WTC11 (cell line): ENCODE measurements around the gene LMBRD1. TPM values are rescaled to one million over a fixed set of nuclear protein-coding genes. Genes with fewer than 3 reads are reported as not detected.

Source experiments
- ATAC-seq: fragments of 200-7000 bp; cut with Tn5 transposase; 2 replicates; pipeline ENCODE4 v1.10.0; 2021; ENCODE audit warnings: mild to moderate bottlenecking, moderate library complexity
- CTCF ChIA-PET: fragments of 300-600 bp; sonication (Branson Sonifier 250); formaldehyde crosslinking; loops from one replicate; lab custom pipeline; 2021; ENCODE audit warnings: antibody characterized with exemption; lab: Charles Lee
- POLR2A ChIA-PET: fragments of 350-600 bp; sonication (Branson Sonifier 250); formaldehyde crosslinking; loops from one replicate; lab custom pipeline; 2021; ENCODE audit warnings: antibody characterized with exemption; lab: Charles Lee
- DNase-seq: peaks from one replicate; pipeline ENCODE4 v3.0.0; 2021; ENCODE audit warnings: low spot score
- H3K27ac Mint-ChIP-seq: 2 replicates; pipeline ENCODE4 v1.8.0; 2021; ENCODE audit warnings: mixed read lengths
- H3K27me3 Mint-ChIP-seq: 2 replicates; pipeline ENCODE4 v1.8.0; 2021; ENCODE audit warnings: low read depth, mild to moderate bottlenecking, moderate library complexity, mixed read lengths
- H3K36me3 Mint-ChIP-seq: 2 replicates; pipeline ENCODE4 v1.8.0; 2021; ENCODE audit warnings: mixed read lengths
- H3K4me1 Mint-ChIP-seq: 2 replicates; pipeline ENCODE4 v1.8.0; 2022; ENCODE audit warnings: mixed read lengths
- H3K4me3 Mint-ChIP-seq: 2 replicates; pipeline ENCODE4 v1.8.0; 2021; ENCODE audit warnings: mild to moderate bottlenecking, moderate library complexity, mixed read lengths
- H3K9me3 Mint-ChIP-seq: 2 replicates; pipeline ENCODE4 v1.8.0; 2021; ENCODE audit warnings: mixed read lengths
- IRF2 ChIP-seq: sonication (generic); formaldehyde crosslinking; IDR thresholded peaks from 2 replicates; pipeline ENCODE4 v1.8.0; 2022; ENCODE audit warnings: low read depth, missing genetic modification reagents, borderline replicate concordance
- KAT7 ChIP-seq: sonication (generic); formaldehyde crosslinking; IDR thresholded peaks from 2 replicates; pipeline ENCODE4 v1.8.1; 2023; ENCODE audit warnings: missing genetic modification reagents, mild to moderate bottlenecking, borderline replicate concordance
- MYBL2 ChIP-seq: sonication (generic); formaldehyde crosslinking; IDR thresholded peaks from 2 replicates; pipeline ENCODE4 v1.8.1; 2023; ENCODE audit warnings: mild to moderate bottlenecking, moderate library complexity, missing genetic modification reagents
- NFE2L1 ChIP-seq: sonication (generic); formaldehyde crosslinking; IDR thresholded peaks from 2 replicates; pipeline ENCODE4 v1.8.1; 2023; ENCODE audit warnings: missing genetic modification reagents
- RORB ChIP-seq: fragments of 250-450 bp; sonication (Bioruptor Pico); IDR thresholded peaks from 2 replicates; pipeline ENCODE4 v1.9.0; 2021; ENCODE audit warnings: mild to moderate bottlenecking
- SMAD3 ChIP-seq: sonication (generic); formaldehyde crosslinking; IDR thresholded peaks from 2 replicates; pipeline ENCODE4 v1.8.0; 2022; ENCODE audit warnings: missing genetic modification reagents, mild to moderate bottlenecking, borderline replicate concordance
- TEAD4 ChIP-seq: sonication (generic); formaldehyde crosslinking; IDR thresholded peaks from 2 replicates; pipeline ENCODE4 v1.8.0; 2022; ENCODE audit warnings: mild to moderate bottlenecking, missing genetic modification reagents
- ZNF121 ChIP-seq: sonication (generic); formaldehyde crosslinking; IDR thresholded peaks from 2 replicates; pipeline ENCODE4 v1.8.0; 2023; ENCODE audit warnings: missing genetic modification reagents
- total RNA-seq: library from RNA; stranded (reverse); gene quantifications from 3 replicates; pipeline ENCODE4 v1.2.3, GENCODE V29; 2021
- TF ChIP-seq, protein P1 (sequence below): sonication (generic); formaldehyde crosslinking; IDR thresholded peaks from 2 replicates; pipeline ENCODE4 v1.8.1; 2022; ENCODE audit warnings: missing genetic modification reagents, borderline replicate concordance
- TF ChIP-seq, protein P2 (sequence below): sonication (generic); formaldehyde crosslinking; IDR thresholded peaks from 2 replicates; pipeline ENCODE4 v1.8.1; 2022; ENCODE audit warnings: low read depth, mild to moderate bottlenecking, moderate library complexity, missing genetic modification reagents, borderline replicate concordance
- TF ChIP-seq, protein P3 (sequence below): sonication (generic); formaldehyde crosslinking; IDR thresholded peaks from 2 replicates; pipeline ENCODE4 v1.8.0; 2023; ENCODE audit warnings: mild to moderate bottlenecking, missing genetic modification reagents
- TF ChIP-seq, protein P4 (sequence below): sonication (generic); formaldehyde crosslinking; IDR thresholded peaks from 2 replicates; pipeline ENCODE4 v1.8.0; 2022; ENCODE audit warnings: mild to moderate bottlenecking, missing genetic modification reagents
- TF ChIP-seq, protein P5 (sequence below): sonication (generic); formaldehyde crosslinking; IDR thresholded peaks from 2 replicates; pipeline ENCODE4 v1.8.0; 2022; ENCODE audit warnings: mild to moderate bottlenecking, missing genetic modification reagents
- TF ChIP-seq, protein P6 (sequence below): sonication (generic); formaldehyde crosslinking; IDR thresholded peaks from 2 replicates; pipeline ENCODE4 v1.8.0; 2022; ENCODE audit warnings: mild to moderate bottlenecking, missing genetic modification reagents
- TF ChIP-seq, protein P7 (sequence below): sonication (generic); formaldehyde crosslinking; IDR thresholded peaks from 2 replicates; pipeline ENCODE4 v1.8.0; 2023; ENCODE audit warnings: missing genetic modification reagents
- TF ChIP-seq, protein P8 (sequence below): sonication (generic); formaldehyde crosslinking; IDR thresholded peaks from 2 replicates; pipeline ENCODE4 v1.8.1; 2023; ENCODE audit warnings: mild to moderate bottlenecking, missing genetic modification reagents, moderate library complexity
- TF ChIP-seq, protein P9 (sequence below): sonication (generic); formaldehyde crosslinking; IDR thresholded peaks from 2 replicates; pipeline ENCODE4 v1.8.1; 2023; ENCODE audit warnings: mild to moderate bottlenecking, missing genetic modification reagents, borderline replicate concordance
- TF ChIP-seq, protein P10 (sequence below): sonication (generic); formaldehyde crosslinking; IDR thresholded peaks from 2 replicates; pipeline ENCODE4 v1.8.1; 2022; ENCODE audit warnings: mild to moderate bottlenecking, moderate library complexity, missing genetic modification reagents
- TF ChIP-seq, protein P11 (sequence below): sonication (generic); formaldehyde crosslinking; IDR thresholded peaks from 2 replicates; pipeline ENCODE4 v1.8.1; 2023; ENCODE audit warnings: mild to moderate bottlenecking, missing genetic modification reagents, moderate library complexity

LMBRD1 gene
- total RNA-seq, 1 experiment from 2014 or later: 15.0 TPM

DNA sequence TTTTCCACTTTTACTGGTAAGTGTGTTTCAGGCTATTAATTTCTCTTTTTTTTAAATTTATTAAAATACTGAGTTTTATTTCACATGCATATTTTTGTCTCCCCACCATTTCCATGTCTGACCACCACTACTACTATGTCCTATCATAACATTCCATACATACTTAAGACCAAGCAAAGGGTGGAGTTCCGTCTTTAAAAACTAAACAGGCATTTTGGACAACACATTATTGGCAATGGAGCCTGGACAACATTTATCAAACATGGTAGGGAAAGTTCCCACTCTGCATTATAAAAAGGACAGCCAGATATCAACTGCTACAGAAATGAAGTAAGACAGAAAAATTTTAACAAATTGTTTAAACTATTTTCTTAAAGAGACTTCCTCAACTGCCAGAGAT, 91.9 kb downstream of the LMBRD1 start (continued):
- TF ChIP-seq, protein P1, sequence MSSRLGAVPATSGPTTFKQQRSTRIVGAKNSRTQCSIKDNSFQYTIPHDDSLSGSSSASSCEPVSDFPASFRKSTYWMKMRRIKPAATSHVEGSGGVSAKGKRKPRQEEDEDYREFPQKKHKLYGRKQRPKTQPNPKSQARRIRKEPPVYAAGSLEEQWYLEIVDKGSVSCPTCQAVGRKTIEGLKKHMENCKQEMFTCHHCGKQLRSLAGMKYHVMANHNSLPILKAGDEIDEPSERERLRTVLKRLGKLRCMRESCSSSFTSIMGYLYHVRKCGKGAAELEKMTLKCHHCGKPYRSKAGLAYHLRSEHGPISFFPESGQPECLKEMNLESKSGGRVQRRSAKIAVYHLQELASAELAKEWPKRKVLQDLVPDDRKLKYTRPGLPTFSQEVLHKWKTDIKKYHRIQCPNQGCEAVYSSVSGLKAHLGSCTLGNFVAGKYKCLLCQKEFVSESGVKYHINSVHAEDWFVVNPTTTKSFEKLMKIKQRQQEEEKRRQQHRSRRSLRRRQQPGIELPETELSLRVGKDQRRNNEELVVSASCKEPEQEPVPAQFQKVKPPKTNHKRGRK (CRISPR knock-in tag): no peak
- TF ChIP-seq NFE2L1 (CRISPR knock-in tag) (no peak), RORB (no peak), IRF2 (CRISPR knock-in tag) (no peak), SMAD3 (CRISPR knock-in tag) (no peak)
- TF ChIP-seq, protein P2, sequence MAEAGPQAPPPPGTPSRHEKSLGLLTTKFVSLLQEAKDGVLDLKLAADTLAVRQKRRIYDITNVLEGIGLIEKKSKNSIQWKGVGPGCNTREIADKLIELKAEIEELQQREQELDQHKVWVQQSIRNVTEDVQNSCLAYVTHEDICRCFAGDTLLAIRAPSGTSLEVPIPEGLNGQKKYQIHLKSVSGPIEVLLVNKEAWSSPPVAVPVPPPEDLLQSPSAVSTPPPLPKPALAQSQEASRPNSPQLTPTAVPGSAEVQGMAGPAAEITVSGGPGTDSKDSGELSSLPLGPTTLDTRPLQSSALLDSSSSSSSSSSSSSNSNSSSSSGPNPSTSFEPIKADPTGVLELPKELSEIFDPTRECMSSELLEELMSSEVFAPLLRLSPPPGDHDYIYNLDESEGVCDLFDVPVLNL (CRISPR knock-in tag): no peak
- TF ChIP-seq, protein P3, sequence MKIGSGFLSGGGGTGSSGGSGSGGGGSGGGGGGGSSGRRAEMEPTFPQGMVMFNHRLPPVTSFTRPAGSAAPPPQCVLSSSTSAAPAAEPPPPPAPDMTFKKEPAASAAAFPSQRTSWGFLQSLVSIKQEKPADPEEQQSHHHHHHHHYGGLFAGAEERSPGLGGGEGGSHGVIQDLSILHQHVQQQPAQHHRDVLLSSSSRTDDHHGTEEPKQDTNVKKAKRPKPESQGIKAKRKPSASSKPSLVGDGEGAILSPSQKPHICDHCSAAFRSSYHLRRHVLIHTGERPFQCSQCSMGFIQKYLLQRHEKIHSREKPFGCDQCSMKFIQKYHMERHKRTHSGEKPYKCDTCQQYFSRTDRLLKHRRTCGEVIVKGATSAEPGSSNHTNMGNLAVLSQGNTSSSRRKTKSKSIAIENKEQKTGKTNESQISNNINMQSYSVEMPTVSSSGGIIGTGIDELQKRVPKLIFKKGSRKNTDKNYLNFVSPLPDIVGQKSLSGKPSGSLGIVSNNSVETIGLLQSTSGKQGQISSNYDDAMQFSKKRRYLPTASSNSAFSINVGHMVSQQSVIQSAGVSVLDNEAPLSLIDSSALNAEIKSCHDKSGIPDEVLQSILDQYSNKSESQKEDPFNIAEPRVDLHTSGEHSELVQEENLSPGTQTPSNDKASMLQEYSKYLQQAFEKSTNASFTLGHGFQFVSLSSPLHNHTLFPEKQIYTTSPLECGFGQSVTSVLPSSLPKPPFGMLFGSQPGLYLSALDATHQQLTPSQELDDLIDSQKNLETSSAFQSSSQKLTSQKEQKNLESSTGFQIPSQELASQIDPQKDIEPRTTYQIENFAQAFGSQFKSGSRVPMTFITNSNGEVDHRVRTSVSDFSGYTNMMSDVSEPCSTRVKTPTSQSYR (CRISPR knock-in tag): no peak
- TF ChIP-seq, protein P4, sequence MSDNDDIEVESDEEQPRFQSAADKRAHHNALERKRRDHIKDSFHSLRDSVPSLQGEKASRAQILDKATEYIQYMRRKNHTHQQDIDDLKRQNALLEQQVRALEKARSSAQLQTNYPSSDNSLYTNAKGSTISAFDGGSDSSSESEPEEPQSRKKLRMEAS (CRISPR knock-in tag): no peak
- TF ChIP-seq, protein P5, sequence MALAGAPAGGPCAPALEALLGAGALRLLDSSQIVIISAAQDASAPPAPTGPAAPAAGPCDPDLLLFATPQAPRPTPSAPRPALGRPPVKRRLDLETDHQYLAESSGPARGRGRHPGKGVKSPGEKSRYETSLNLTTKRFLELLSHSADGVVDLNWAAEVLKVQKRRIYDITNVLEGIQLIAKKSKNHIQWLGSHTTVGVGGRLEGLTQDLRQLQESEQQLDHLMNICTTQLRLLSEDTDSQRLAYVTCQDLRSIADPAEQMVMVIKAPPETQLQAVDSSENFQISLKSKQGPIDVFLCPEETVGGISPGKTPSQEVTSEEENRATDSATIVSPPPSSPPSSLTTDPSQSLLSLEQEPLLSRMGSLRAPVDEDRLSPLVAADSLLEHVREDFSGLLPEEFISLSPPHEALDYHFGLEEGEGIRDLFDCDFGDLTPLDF (CRISPR knock-in tag): no peak

DNA sequence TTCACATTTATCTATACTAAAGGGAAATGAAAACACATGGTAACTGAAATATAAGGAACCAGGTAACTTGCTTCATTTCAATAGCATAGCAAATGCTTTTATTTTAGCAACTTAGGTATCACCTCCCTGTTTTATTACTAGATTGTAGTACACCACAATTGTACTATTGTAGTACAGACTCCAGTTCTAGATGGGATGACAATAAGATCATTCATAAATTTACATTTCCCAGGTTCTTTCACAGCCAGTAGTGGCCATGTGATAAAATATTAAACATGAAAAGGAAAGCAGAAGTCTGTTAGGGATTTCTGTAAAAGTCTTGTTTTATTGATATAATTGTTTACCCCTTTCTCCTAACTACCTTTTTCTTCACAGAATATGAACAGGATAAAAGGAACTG, 97.2 kb downstream of the LMBRD1 start:
- POLR2A ChIA-PET: no interaction called here
- Mint-ChIP-seq H3K4me3 (no peak overlapping the region), H3K4me1 (no peaks in the 10 kb centered on the region), H3K27me3 (no peaks in the 10 kb centered on the region), H3K9me3 (no peaks in the 10 kb centered on the region), H3K36me3 (peaks cover 4% of the 10 kb centered on the region; the same call in 1 of the 2 replicates), H3K27ac (no peak overlapping the region)
- DNase-seq (no peak), ATAC-seq (no peak)
- CTCF ChIA-PET: no interaction called here
- TF ChIP-seq, protein P6, sequence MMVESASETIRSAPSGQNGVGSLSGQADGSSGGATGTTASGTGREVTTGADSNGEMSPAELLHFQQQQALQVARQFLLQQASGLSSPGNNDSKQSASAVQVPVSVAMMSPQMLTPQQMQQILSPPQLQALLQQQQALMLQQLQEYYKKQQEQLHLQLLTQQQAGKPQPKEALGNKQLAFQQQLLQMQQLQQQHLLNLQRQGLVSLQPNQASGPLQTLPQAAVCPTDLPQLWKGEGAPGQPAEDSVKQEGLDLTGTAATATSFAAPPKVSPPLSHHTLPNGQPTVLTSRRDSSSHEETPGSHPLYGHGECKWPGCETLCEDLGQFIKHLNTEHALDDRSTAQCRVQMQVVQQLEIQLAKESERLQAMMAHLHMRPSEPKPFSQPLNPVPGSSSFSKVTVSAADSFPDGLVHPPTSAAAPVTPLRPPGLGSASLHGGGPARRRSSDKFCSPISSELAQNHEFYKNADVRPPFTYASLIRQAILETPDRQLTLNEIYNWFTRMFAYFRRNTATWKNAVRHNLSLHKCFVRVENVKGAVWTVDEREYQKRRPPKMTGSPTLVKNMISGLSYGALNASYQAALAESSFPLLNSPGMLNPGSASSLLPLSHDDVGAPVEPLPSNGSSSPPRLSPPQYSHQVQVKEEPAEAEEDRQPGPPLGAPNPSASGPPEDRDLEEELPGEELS (CRISPR knock-in tag): no peak
- TF ChIP-seq KAT7 (CRISPR knock-in tag) (no peak), MYBL2 (CRISPR knock-in tag) (no peak), ZNF121 (CRISPR knock-in tag) (no peak), TEAD4 (CRISPR knock-in tag) (no peak)
- TF ChIP-seq, protein P7, sequence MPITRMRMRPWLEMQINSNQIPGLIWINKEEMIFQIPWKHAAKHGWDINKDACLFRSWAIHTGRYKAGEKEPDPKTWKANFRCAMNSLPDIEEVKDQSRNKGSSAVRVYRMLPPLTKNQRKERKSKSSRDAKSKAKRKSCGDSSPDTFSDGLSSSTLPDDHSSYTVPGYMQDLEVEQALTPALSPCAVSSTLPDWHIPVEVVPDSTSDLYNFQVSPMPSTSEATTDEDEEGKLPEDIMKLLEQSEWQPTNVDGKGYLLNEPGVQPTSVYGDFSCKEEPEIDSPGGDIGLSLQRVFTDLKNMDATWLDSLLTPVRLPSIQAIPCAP (CRISPR knock-in tag): no peak
- TF ChIP-seq, protein P8, sequence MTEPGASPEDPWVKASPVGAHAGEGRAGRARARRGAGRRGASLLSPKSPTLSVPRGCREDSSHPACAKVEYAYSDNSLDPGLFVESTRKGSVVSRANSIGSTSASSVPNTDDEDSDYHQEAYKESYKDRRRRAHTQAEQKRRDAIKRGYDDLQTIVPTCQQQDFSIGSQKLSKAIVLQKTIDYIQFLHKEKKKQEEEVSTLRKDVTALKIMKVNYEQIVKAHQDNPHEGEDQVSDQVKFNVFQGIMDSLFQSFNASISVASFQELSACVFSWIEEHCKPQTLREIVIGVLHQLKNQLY (CRISPR knock-in tag): no peak
- TF ChIP-seq, protein P9, sequence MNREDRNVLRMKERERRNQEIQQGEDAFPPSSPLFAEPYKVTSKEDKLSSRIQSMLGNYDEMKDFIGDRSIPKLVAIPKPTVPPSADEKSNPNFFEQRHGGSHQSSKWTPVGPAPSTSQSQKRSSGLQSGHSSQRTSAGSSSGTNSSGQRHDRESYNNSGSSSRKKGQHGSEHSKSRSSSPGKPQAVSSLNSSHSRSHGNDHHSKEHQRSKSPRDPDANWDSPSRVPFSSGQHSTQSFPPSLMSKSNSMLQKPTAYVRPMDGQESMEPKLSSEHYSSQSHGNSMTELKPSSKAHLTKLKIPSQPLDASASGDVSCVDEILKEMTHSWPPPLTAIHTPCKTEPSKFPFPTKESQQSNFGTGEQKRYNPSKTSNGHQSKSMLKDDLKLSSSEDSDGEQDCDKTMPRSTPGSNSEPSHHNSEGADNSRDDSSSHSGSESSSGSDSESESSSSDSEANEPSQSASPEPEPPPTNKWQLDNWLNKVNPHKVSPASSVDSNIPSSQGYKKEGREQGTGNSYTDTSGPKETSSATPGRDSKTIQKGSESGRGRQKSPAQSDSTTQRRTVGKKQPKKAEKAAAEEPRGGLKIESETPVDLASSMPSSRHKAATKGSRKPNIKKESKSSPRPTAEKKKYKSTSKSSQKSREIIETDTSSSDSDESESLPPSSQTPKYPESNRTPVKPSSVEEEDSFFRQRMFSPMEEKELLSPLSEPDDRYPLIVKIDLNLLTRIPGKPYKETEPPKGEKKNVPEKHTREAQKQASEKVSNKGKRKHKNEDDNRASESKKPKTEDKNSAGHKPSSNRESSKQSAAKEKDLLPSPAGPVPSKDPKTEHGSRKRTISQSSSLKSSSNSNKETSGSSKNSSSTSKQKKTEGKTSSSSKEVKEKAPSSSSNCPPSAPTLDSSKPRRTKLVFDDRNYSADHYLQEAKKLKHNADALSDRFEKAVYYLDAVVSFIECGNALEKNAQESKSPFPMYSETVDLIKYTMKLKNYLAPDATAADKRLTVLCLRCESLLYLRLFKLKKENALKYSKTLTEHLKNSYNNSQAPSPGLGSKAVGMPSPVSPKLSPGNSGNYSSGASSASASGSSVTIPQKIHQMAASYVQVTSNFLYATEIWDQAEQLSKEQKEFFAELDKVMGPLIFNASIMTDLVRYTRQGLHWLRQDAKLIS (CRISPR knock-in tag): no peak
- TF ChIP-seq, protein P10, sequence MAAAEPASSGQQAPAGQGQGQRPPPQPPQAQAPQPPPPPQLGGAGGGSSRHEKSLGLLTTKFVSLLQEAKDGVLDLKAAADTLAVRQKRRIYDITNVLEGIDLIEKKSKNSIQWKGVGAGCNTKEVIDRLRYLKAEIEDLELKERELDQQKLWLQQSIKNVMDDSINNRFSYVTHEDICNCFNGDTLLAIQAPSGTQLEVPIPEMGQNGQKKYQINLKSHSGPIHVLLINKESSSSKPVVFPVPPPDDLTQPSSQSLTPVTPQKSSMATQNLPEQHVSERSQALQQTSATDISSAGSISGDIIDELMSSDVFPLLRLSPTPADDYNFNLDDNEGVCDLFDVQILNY: no peak
- TF ChIP-seq, protein P11, sequence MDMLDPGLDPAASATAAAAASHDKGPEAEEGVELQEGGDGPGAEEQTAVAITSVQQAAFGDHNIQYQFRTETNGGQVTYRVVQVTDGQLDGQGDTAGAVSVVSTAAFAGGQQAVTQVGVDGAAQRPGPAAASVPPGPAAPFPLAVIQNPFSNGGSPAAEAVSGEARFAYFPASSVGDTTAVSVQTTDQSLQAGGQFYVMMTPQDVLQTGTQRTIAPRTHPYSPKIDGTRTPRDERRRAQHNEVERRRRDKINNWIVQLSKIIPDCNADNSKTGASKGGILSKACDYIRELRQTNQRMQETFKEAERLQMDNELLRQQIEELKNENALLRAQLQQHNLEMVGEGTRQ: no peak
